Mesendoderm (in vitro differentiated cells): ENCODE data around the gene FBXL4.
A peak's percentile ranks its signal among the peaks of the same experiment; 100 is the strongest.

Source experiments
- DNase-seq: peaks from one replicate; pipeline ENCODE4 v3.0.0; 2013
- H2AK5ac ChIP-seq: 2 replicates; pipeline ENCODE4 v1.6.1; 2013; ENCODE audit warnings: low read length, inconsistent platforms
- H2BK120ac ChIP-seq: 2 replicates; pipeline ENCODE4 v1.6.1; 2013; ENCODE audit warnings: low read depth, mild to moderate bottlenecking, low read length, moderate library complexity, mixed read lengths
- H2BK15ac ChIP-seq: replicated peaks from 2 replicates; pipeline ENCODE4 v1.6.1; 2013; ENCODE audit warnings: low read depth, mild to moderate bottlenecking, moderate library complexity
- H2BK5ac ChIP-seq: 2 replicates; pipeline ENCODE4 v1.6.1; 2013; ENCODE audit warnings: low read length, inconsistent platforms
- H3K18ac ChIP-seq: 2 replicates; pipeline ENCODE4 v1.6.1; 2013; ENCODE audit warnings: mild to moderate bottlenecking, low read length, mixed read lengths
- H3K23ac ChIP-seq: one replicate; pipeline ENCODE4 v1.6.1; 2013; ENCODE audit warnings: low read length
- H3K27ac ChIP-seq: 2 replicates; pipeline ENCODE4 v1.5.1; 2013; ENCODE audit warnings: low read depth, mild to moderate bottlenecking, inconsistent platforms, low read length, moderate library complexity
- H3K27me3 ChIP-seq: 2 replicates; pipeline ENCODE4 v1.6.1; 2013; ENCODE audit warnings: low read length, control low read depth, mild to moderate bottlenecking, inconsistent platforms; ENCODE audit not compliant: insufficient read depth, poor library complexity
- H3K36me3 ChIP-seq: 2 replicates; pipeline ENCODE4 v1.6.1; 2013; ENCODE audit warnings: low read length, inconsistent platforms; ENCODE audit not compliant: control insufficient read depth, insufficient read depth
- H3K4ac ChIP-seq: one replicate; pipeline ENCODE4 v1.6.1; 2013; ENCODE audit warnings: low read depth, mild to moderate bottlenecking, low read length, moderate library complexity
- H3K4me1 ChIP-seq: 2 replicates; pipeline ENCODE4 v1.6.1; 2013; ENCODE audit warnings: low read depth, low read length, inconsistent platforms; ENCODE audit not compliant: control insufficient read depth
- H3K4me2 ChIP-seq: 2 replicates; pipeline ENCODE4 v1.6.1; 2013; ENCODE audit warnings: low read length
- H3K4me3 ChIP-seq: 2 replicates; pipeline ENCODE4 v1.5.1; 2013; ENCODE audit warnings: mild to moderate bottlenecking, low read length
- H3K56ac ChIP-seq: one replicate; pipeline ENCODE4 v1.6.1; 2013; ENCODE audit warnings: low read length
- H3K79me1 ChIP-seq: 2 replicates; pipeline ENCODE4 v1.6.1; 2013; ENCODE audit warnings: low read length, inconsistent platforms
- H3K79me2 ChIP-seq: 2 replicates; pipeline ENCODE4 v1.6.1; 2013; ENCODE audit warnings: mild to moderate bottlenecking, low read length; ENCODE audit not compliant: control insufficient read depth, insufficient read depth
- H3K9ac ChIP-seq: 2 replicates; pipeline ENCODE4 v1.6.1; 2013; ENCODE audit warnings: low read length, inconsistent platforms
- H4K5ac ChIP-seq: one replicate; pipeline ENCODE4 v1.6.1; 2013; ENCODE audit warnings: low read length
- H4K8ac ChIP-seq: one replicate; pipeline ENCODE4 v1.6.1; 2013; ENCODE audit warnings: low read depth, mild to moderate bottlenecking, control low read depth, low read length, moderate library complexity
- WGBS: extraction: QIAGEN DNeasy Blood & Tissue Kit; methylation state at CpG from one replicate; pipeline ENCODE4 v1.1.7; 2013; ENCODE audit warnings: low lambda C conversion rate, missing lambda C conversion rate; ENCODE audit not compliant: insufficient coverage; ENCODE audit errors: extremely low coverage; 5-methylcytosine and 5-hydroxymethylcytosine counted together

The FBXL4 gene

GRCh38 chr6:98844244-98845210 is 103.2 kb downstream of the FBXL4 start:
- H3K4ac ChIP-seq: no peak overlapping the region
- DNase-seq: no peak
- H4K8ac ChIP-seq: no peak overlapping the region
- no peak overlapping the region for H2BK120ac ChIP-seq
- H3K4me1 ChIP-seq: no peaks in the 10 kb centered on the region
- no peak overlapping the region for H3K56ac ChIP-seq
- no peak overlapping the region for H3K27ac ChIP-seq
- no peaks in the 10 kb centered on the region for H3K79me1 ChIP-seq
- H3K23ac ChIP-seq: no peak overlapping the region
- no peaks in the 10 kb centered on the region for H3K36me3 ChIP-seq
- H2AK5ac ChIP-seq: no peak overlapping the region
- no peak overlapping the region for H4K5ac ChIP-seq
- no peak overlapping the region for H2BK15ac ChIP-seq
- H3K4me3 ChIP-seq: no peak overlapping the region
- WGBS: no CpG with 5 or more reads among the region's 51 CpGs
- no peak overlapping the region for H2BK5ac ChIP-seq
- peaks cover 38% of the 10 kb centered on the region for H3K27me3 ChIP-seq
- H3K79me2 ChIP-seq: no peaks in the 10 kb centered on the region
- peak overlapping the region; percentile 37 for H3K4me2 ChIP-seq
- H3K9ac ChIP-seq: no peak overlapping the region
- H3K18ac ChIP-seq: no peak overlapping the region

GRCh38 chr6:98843271-98844243 is 104.2 kb downstream of the FBXL4 start:
- H3K4ac ChIP-seq: no peak overlapping the region
- no peak overlapping the region for H2BK5ac ChIP-seq
- H3K79me1 ChIP-seq: no peaks in the 10 kb centered on the region
- no peak overlapping the region for H3K27ac ChIP-seq
- H4K5ac ChIP-seq: no peak overlapping the region
- H3K9ac ChIP-seq: no peak overlapping the region
- H3K4me1 ChIP-seq: no peaks in the 10 kb centered on the region
- H3K23ac ChIP-seq: peak overlapping the region; percentile 60
- H2BK15ac ChIP-seq: no peak overlapping the region
- H3K36me3 ChIP-seq: no peaks in the 10 kb centered on the region
- no peak overlapping the region for H3K4me3 ChIP-seq
- WGBS: no CpG with 5 or more reads among the region's 53 CpGs
- H3K18ac ChIP-seq: no peak overlapping the region
- H3K79me2 ChIP-seq: no peaks in the 10 kb centered on the region
- no peak overlapping the region for H2AK5ac ChIP-seq
- no peak overlapping the region for H4K8ac ChIP-seq
- H2BK120ac ChIP-seq: no peak overlapping the region
- H3K27me3 ChIP-seq: peaks cover 41% of the 10 kb centered on the region
- H3K56ac ChIP-seq: peak overlapping the region; percentile 37
- peak overlapping the region; percentile 21 for H3K4me2 ChIP-seq
- DNase-seq: peak; percentile 45

DNA sequence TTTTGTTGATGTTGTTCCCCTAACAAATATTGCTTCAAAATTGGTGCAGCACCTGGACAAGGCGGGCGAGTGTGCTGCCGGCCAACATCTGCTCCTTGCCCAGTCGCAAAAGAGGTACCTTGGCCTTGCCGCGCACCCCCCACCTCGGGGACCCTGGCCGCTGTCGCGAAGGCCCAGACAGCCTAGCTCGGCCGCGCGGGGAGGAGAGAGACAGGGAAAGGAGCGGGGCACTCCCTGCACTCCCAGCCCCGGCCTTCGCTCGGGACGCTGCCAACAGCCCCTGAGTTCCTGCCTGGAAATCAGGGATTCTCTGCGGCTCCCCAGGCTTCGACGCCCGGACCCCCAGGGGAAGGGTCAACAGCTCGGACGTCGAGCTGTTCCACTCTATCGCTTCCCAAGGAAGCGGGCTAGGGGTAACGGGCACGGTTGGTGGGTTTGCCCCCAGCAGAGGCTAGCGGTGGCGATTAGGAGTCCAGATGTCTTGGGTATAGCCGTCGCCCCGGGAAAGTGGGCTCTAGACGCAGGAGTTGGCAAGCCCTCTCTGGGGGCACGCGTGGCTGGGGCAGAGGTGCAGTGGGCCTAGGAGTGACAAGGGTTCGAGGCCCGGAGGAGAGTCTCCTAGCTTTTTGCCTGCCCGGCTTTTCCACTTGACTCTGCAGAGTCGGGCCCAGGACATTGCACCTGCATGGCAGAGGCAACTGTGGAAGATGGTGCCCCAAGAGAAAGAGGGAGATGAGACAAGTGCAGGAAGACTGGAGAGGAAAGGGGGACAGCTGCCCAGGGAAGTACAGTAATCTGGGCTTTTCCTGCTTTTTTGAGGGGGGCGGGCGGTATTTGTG is 105.2 kb downstream of the FBXL4 start:
- no peak overlapping the region for H3K18ac ChIP-seq
- no CpG with 5 or more reads among the region's 44 CpGs for WGBS
- H2BK120ac ChIP-seq: no peak overlapping the region
- H3K23ac ChIP-seq: no peak overlapping the region
- H4K5ac ChIP-seq: no peak overlapping the region
- H3K4me2 ChIP-seq: peak overlapping the region; percentile 61
- no peak overlapping the region for H4K8ac ChIP-seq
- H3K56ac ChIP-seq: peak overlapping the region; percentile 34
- no peaks in the 10 kb centered on the region for H3K36me3 ChIP-seq
- no peaks in the 10 kb centered on the region for H3K79me2 ChIP-seq
- H2AK5ac ChIP-seq: no peak overlapping the region
- no peak overlapping the region for H3K9ac ChIP-seq
- no peaks in the 10 kb centered on the region for H3K4me1 ChIP-seq
- H3K4me3 ChIP-seq: no peak overlapping the region
- H3K79me1 ChIP-seq: no peaks in the 10 kb centered on the region
- no peak overlapping the region for H3K27ac ChIP-seq
- H2BK5ac ChIP-seq: no peak overlapping the region
- peak; percentile 67 for DNase-seq
- H3K4ac ChIP-seq: no peak overlapping the region
- no peak overlapping the region for H2BK15ac ChIP-seq
- H3K27me3 ChIP-seq: peaks cover 44% of the 10 kb centered on the region

- H3K79me2 ChIP-seq: no peaks in the 10 kb centered on the region
- no peak overlapping the region for H3K4me3 ChIP-seq
- H4K8ac ChIP-seq: no peak overlapping the region
- peaks cover 49% of the 10 kb centered on the region for H3K27me3 ChIP-seq
- no peak for DNase-seq
- no peak overlapping the region for H2AK5ac ChIP-seq
- whole genome bisulfite sequencing: no CpG with 5 or more reads among the region's 9 CpGs
- no peaks in the 10 kb centered on the region for H3K36me3 ChIP-seq
- no peak overlapping the region for H3K23ac ChIP-seq
- no peak overlapping the region for H2BK15ac ChIP-seq
- no peak overlapping the region for H3K4me2 ChIP-seq
- H3K56ac ChIP-seq: no peak overlapping the region
- H3K9ac ChIP-seq: no peak overlapping the region
- H3K4me1 ChIP-seq: no peaks in the 10 kb centered on the region
- no peak overlapping the region for H4K5ac ChIP-seq
- H3K79me1 ChIP-seq: no peaks in the 10 kb centered on the region
- no peak overlapping the region for H3K27ac ChIP-seq
- H2BK5ac ChIP-seq: no peak overlapping the region
- no peak overlapping the region for H3K4ac ChIP-seq
- no peak overlapping the region for H2BK120ac ChIP-seq
- H3K18ac ChIP-seq: no peak overlapping the region
These were observed 106.0 kb downstream of the FBXL4 start for GRCh38 chr6:98841621-98842341.

DNA sequence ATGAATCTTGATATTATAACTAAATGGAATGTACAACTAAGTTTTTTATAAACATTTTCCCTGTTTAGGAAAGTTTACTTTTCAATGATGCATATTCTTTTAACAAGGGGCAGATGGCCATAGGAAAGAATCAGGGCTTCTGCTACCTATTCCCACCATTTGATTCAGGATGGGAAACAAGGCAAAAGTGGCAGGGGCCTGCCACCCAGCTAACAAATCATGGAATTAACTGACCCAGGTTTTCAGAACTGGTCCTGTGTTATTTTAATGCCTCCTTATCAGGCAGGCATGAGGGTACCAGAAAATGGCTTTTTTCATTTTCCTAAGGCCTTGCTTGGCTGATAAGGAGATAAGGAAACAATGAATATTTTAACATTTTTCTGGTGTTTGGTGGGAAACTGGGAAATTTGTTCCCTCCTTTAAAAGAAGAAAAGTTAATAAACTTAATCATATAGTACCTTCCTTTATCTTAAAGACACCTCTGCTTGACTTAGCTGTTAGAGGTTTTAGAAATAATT is 106.7 kb downstream of the FBXL4 start:
- Histone ChIP-seq H3K36me3 (no peaks in the 10 kb centered on the region), H4K8ac (no peak overlapping the region), H3K4me3 (no peak overlapping the region), H3K79me2 (no peaks in the 10 kb centered on the region), H3K18ac (no peak overlapping the region), H4K5ac (no peak overlapping the region), H3K79me1 (no peaks in the 10 kb centered on the region), H2BK15ac (no peak overlapping the region), H3K4me2 (no peak overlapping the region), H2BK5ac (no peak overlapping the region), H2AK5ac (no peak overlapping the region), H3K27me3 (peaks cover 55% of the 10 kb centered on the region), H3K23ac (no peak overlapping the region), H3K4me1 (no peaks in the 10 kb centered on the region), H3K9ac (no peak overlapping the region), H3K27ac (no peak overlapping the region), H3K4ac (no peak overlapping the region), H3K56ac (no peak overlapping the region), H2BK120ac (no peak overlapping the region)
- DNase-seq: no peak
